NK-92 (cell line): Measurements from ENCODE around the gene ASNS.

Experiments
- DNase-seq: peaks from one replicate; lab custom pipeline; 2025; ENCODE audit not compliant: unreplicated experiment; lab: John Stamatoyannopoulos, UW

Gene ASNS

GRCh38 chr7:97842772-97843345, 29.3 kb downstream of the ASNS start:
- no peak for DNase-seq

- DNase-seq = no peak
Measured at GRCh38 chr7:97842006-97842405, 30.2 kb downstream of the ASNS start.

GRCh38 chr7:97835296-97836138, 36.7 kb downstream of the ASNS start:
- no peak for DNase-seq

- DNase-seq = no peak
Measured at GRCh38 chr7:97819161-97819560, 53.0 kb downstream of the ASNS start.

- DNase-seq = no peak
Measured at GRCh38 chr7:97818066-97818663, 54.0 kb downstream of the ASNS start.
